Measurements from ENCODE around the gene NPAT.
"Not testable (repeated sequence)": the region's sequence is repeated elsewhere in the genome, so short reads cannot be mapped to it uniquely, and the experiment has no call there.

The NPAT gene

DNA sequence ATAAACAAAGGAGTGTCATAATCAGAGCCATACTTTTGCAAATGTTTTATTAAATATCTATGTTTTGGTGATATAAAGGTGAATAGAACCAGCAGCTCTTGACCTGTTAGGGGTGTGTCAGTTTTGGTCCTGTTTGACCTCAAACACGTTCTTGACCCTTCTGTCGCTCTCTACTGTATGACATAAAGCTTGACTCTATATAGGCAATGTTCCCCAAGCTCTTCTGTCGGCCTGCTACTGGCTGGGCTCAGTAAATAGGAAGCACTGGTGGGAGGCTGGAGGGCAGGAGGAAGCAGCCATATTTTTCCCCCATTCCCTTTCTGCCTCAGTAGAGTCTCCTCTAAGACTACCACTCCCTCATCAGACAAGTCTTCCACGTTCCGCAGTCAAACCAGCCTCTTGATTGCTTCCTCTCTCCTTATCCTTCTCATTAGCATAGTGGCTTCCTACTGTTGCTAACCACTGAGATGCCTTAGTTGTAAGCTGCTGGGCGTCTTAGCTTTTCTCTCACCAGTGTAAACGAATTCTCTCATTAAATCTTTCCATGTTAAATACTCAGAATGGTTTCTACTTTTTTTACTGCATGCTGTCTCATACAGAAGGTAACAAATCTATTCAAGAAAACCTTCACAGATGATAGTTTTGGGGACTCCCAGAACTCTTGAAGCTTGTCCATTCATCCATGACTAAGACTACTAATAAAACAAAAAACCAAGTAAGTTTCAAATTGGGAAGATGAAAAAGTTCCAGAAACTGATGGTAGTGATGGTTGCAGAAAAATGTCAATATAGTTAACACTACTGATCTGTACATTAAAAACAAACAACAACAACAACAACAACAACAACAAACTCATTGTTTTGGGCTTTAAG lies 3.3 kb downstream of the NPAT start:
- DNase-seq (ENCODE audit: low spot score), result no peak

DNA sequence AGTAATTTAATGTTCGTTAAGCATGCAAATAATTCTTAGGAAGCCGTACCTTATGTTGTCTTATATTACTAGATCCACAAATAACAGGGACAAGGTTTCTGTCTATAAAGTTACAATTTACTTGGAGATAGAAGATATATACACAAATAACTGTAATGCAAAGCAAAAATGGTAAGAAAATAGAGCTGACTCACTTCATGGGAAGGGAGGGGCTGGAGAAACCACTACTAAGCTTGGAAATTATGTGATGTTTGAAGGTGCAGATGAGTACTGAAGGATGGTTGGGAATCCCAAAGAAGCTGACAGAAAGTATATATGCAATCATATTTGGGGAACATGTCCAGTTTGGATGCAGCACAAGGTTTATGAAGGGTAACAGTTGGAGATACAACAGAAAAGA lies 4.0 kb downstream of the NPAT start:
- no peak for DNase-seq (ENCODE audit: low spot score)

- DNase-seq (ENCODE audit: low spot score), result no peak
These were observed 5.5 kb downstream of the NPAT start for GRCh38 chr11:108216988-108217387.

DNA sequence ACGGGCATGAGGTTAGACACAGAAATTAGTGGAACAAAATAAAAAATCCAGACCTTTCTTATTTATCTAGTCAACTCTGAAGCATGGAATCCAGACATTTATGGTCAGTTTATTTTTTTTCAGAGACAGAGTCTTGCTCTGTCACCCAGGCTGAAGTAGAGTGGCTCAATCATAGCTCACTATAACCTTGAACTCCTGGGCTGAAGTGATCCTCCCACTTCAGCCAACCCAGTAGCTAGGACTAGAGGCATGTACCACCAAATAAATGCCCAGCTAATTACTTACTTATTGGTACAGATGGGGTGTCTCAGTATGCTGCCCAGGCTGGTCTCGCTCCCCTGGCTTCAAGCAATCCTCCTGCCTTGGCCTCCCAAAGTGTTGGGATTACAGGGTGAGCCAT lies 8.7 kb downstream of the NPAT start:
- no peak for DNase-seq (ENCODE audit: low spot score)

- no peak for DNase-seq (ENCODE audit: low spot score)
These were observed 12.0 kb downstream of the NPAT start for GRCh38 chr11:108210441-108210840.

DNA sequence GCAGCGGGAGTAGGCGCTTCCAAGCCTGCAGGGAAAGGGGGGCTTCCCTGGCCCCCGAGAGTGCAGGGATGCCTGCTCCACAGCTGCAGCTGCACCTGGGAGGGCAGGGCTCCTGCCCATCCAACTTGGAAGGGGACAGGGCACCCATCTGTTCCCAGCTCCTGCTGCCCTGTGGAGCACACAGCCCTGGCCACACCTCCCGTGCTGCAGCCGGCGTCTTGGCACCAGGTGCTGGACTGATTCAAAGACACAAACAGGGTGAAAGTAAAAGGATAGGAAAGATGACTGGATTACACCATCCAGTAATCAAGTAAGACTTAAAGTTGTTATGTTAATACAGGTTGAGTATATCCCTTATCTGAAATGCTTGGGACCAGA lies 14.8 kb downstream of the NPAT start:
- no peak for DNase-seq (ENCODE audit: low spot score)

GRCh38 chr11:108206969-108207682 lies 15.3 kb downstream of the NPAT start:
- DNase-seq (ENCODE audit: low spot score), result no peak

DNA sequence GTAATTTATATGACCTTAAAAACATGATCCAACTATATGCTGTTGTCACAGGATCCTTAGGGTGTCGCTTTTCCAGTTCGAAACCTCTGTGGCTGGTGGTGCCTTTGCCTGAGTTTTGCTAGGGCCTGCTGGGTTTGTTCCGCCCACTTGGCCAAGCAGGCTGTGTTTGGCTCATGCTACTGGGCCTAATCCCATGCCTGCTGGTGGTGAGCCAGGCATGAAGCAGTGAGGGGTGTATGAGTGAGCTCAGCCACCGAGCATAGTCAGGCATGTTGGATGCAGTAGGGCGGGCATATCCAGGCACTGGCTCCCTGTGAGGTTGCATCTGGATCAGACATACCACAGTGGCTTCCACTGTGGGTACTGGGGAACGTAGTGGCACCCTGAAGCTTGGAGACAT lies 16.3 kb downstream of the NPAT start:
- DNase-seq (ENCODE audit: low spot score), result no peak

DNA sequence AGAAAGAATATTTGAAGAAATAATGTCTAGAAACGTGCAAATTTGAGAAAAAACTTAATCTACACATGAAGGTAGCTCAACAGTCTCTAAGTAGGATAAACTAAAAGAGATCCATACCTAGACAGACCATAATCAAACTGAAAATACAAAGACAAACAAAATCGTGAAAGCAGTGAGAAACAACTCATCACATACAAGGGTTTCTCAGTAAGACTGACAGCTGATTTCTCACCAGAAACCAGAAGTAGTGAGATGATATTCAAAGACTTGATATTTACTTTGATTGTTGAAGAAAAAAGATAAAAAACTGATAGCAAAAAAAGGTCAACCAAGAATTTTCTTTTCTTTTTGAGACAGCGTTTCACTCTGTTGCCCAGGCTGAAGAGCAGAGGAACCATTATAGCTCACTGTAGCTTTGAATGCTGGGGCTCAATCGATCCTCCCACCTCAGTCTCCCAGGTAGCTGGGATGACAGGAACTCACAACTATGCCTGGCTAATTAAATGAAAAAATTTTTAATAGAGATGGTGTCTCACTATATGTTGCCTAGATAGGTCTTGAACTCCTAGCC lies 17.4 kb downstream of the NPAT start:
- DNase-seq (ENCODE audit: low spot score), result no peak

DNA sequence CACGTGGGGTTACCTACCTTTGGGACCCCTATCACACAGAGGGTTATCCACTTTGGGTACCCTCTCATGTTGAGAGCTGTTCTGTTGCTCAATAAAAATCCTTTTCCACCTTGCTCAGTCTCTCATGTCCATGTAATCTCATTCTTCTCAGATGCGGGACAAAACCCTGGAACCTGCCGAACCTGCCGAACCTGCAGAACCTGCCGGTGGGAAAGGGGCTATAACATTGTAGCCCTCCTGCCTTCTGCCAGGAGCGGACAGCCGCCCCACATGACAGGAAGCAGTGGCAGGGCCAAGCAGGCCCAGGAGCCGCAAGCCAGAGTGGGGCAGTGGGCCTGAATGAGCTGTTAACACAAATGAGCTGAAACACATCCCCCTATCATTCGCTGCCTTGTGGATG lies 18.1 kb downstream of the NPAT start:
- DNase-seq (ENCODE audit: low spot score), result no peak

GRCh38 chr11:108203075-108203474 lies 19.4 kb downstream of the NPAT start:
- DNase-seq (ENCODE audit: low spot score), result no peak

- no peak for DNase-seq (ENCODE audit: low spot score)
These were observed 22.8 kb downstream of the NPAT start for GRCh38 chr11:108199446-108200321.

DNA sequence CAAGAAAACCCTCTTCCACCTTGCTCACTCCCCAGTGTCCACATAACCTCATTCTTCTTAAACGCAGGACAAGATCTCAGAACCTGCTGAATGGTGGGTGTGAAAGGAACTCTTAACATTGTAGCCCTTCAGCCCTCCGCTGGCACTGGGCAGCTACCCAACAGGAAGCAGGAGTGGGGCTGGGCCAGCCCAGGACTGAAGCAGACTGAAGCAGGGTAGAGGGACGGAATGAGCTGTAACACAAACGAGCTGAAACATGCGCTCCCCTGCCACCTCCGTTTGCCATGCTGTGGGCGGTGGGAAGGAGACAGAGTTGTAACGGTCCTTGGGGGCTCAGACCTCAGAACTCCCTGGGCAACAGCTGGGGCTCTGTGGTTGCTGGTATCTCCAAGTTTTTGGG lies 23.6 kb downstream of the NPAT start:
- no peak for DNase-seq (ENCODE audit: low spot score)

DNA sequence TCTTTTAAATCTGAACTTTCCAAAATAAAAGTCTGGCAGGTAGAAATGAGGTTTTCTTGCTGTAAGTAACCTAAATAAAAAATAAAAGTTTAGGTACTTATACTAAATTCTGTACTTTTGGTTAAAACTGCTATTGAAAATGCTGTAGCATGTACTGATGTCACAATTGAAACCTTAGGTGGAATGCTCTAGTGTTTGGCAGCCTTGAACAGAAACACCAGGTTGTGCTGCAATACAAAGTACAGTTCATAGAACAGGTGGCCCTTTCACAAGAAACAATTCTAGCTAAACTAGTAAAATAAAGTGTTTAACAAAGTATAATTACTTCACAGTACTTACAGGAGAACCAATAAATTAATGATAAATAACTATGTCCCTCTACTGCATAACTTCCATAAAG lies 25.1 kb downstream of the NPAT start:
- no peak for DNase-seq (ENCODE audit: low spot score)

- no peak for DNase-seq (ENCODE audit: low spot score)
These were observed 25.5 kb downstream of the NPAT start for GRCh38 chr11:108196901-108197300.

DNA sequence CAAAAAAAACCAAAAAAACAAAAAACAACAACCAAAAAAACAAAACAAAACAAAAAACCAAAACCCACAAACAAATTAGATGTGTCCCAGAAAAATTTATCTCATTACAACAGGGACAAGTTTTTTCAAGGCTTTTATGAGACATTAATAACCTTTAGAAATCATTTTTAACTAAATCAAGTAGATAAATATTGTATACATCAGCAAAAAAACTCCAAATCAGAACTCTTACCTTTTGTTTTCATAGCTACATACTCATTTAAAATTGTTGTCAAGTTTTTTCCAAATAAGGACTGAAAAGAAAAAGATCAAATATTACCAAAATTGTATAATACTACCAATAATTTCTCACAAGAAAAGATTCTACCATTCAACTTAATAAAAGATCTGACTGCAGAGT lies 28.7 kb downstream of the NPAT start:
- no peak for DNase-seq (ENCODE audit: low spot score)

- DNase-seq (ENCODE audit: low spot score), result no peak
These were observed 44.9 kb downstream of the NPAT start for GRCh38 chr11:108177570-108177969.

DNA sequence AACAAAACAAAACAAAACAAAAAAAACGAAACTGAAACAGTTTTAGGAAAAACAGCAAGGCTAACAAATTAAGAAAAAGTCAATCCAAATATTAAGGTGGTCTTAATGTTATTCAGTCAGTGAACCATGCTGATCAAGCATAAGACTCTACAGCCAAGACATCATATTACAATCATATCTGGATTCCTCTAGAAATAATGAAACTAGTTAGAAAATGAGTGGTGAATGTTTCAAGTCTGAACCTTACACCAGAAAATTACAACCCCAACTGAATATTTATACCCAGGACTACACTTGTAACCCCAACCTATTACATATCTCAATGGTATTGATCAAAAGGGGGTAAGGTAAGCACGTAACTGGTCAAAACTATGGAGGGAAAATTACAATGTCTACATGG lies 52.3 kb downstream of the NPAT start:
- no peak for DNase-seq (ENCODE audit: low spot score)

DNA sequence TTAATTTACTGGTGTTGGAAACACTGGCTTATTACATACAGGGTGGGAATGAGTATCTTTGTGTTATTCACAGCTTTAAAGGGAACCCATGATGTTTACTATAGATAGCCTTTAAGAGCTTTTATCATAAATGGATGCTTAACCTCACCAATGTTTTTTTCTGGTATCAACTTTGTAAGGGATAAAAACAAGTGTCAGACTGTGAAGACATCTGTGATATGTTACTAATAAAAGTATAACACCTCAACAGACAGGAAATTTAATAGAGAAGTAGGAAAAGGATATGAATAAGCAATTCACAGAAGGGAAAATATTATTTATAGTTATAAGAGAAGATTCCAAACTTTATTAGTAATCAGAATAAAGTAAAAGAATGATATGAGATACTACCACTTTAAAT lies 54.8 kb downstream of the NPAT start:
- DNase-seq (ENCODE audit: low spot score), result no peak

GRCh38 chr11:108162878-108163277 lies 59.6 kb downstream of the NPAT start:
- DNase-seq (ENCODE audit: low spot score), result not testable (repeated sequence)

DNA sequence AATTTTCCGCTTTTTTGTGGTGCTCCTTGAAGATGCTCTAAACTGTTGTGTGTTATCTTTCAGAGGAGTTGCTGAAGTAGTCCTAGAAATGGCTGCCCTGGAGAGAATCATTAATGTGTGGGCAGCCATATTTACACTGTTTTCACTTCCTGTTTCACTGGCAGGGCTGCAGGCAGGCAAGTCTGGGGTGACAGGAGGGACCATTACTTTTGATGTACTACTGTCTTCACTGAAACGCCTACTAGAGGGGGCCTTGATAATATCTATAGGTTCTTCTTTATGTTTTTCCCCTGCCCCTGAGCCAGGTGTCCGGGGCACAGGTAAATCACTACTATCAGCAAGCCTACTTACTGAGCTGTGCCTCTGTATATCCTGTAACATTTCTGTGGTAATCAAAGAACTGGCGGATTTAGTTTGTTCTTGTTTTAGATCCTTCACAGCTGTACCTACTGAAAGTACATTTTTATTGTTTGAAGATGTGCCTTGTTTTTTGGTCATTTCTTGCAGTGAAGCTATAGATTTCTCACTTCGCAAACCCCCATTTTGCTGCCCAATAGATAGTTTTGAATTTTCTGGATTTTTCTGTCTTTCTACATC lies 61.4 kb downstream of the NPAT start:
- no peak for DNase-seq (ENCODE audit: low spot score)

DNA sequence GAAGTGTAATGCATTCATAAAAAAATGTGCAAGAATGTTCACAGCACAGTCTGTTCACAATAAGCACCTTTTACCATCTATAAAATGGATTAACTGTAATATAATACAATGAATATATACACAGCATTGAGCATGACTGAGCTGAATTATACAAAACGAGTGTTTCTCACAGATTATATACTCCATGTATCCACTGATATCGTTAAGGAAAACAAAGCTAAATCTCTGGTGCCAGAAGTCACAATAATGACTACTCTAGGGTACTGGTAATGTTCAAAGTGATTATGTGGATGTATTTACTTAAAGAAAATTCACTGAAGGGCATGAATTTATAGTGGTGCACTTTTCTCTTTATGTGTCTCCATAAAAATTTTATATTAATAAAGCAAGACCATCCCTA lies 67.8 kb downstream of the NPAT start:
- no peak for DNase-seq (ENCODE audit: low spot score)
